HCT116 (cell line): ENCODE data around the gene MYLK.

Experiments
- EZH2phosphoT487 ChIP-seq: fragments of 200-600 bp; IDR thresholded peaks from 2 replicates; pipeline ENCODE4 v1.6.1; 2018; ENCODE audit warnings: antibody characterized with exemption, borderline replicate concordance
- JUND ChIP-seq: IDR thresholded peaks from 2 replicates; pipeline ENCODE4 v1.6.1; 2012
- POLR2AphosphoS5 ChIP-seq: IDR thresholded peaks from 2 replicates; pipeline ENCODE4 v1.6.1; 2011; ENCODE audit warnings: mild to moderate bottlenecking, low read depth, low read length, moderate library complexity
- ZFX ChIP-seq: fragments of 450-650 bp; IDR thresholded peaks from 2 replicates; pipeline ENCODE4 v1.6.1; 2017
- ZNF274 ChIP-seq: fragments of 200-500 bp; sonication (Bioruptor generic); IDR thresholded peaks from 2 replicates; pipeline ENCODE4 v1.6.1; 2014; ENCODE audit warnings: mild to moderate bottlenecking, low read depth, low read length, inconsistent platforms
- TF ChIP-seq, protein P1 (sequence below): IDR thresholded peaks from 2 replicates; pipeline ENCODE4 v1.6.1; 2012; ENCODE audit warnings: low read depth
- TF ChIP-seq, protein P2 (sequence below), 3 experiments: fragments of 200-600 bp in 1 of 3; sonication (generic) in 1 of 3; IDR thresholded peaks in 2 of 3; conservative IDR thresholded peaks in 1 of 3; 2 replicates each; pipeline ENCODE4 v1.5.1; 2012 to 2017; ENCODE audit warnings: low read depth in 2 of 3, low read length in 2 of 3, antibody characterized with exemption in 1 of 3, borderline replicate concordance in 1 of 3, control low read depth in 1 of 3, mild to moderate bottlenecking in 1 of 3, mixed read lengths in 1 of 3, mixed run types in 1 of 3, moderate library complexity in 1 of 3; ENCODE audit not compliant: insufficient read depth in 1 of 3
- TF ChIP-seq, protein P3 (sequence below): IDR thresholded peaks from 2 replicates; pipeline ENCODE4 v1.6.1; 2012

DNA sequence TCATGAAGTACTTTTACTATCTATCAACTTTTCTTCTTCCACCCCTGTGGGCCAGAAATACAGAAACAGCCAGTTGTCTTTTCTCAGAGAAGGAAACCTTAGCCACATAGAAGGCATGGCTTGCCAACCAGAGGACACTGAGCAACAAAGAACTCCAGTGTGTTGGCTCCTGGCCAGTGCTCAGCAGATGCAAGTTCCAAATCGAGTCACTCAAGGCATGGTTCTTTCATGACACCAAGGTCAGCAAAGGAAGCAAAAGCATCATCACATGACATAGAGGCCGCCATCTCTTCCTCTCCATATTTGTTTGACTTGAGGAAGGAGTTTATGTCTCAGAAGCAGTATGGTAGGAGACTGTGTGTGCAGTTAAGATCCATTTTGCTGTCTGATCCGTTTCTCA lies 92.2 kb downstream of the MYLK start:
- no peak for TF ChIP-seq ZNF274
- TF ChIP-seq ZFX = no peak
- TF ChIP-seq, protein P1, sequence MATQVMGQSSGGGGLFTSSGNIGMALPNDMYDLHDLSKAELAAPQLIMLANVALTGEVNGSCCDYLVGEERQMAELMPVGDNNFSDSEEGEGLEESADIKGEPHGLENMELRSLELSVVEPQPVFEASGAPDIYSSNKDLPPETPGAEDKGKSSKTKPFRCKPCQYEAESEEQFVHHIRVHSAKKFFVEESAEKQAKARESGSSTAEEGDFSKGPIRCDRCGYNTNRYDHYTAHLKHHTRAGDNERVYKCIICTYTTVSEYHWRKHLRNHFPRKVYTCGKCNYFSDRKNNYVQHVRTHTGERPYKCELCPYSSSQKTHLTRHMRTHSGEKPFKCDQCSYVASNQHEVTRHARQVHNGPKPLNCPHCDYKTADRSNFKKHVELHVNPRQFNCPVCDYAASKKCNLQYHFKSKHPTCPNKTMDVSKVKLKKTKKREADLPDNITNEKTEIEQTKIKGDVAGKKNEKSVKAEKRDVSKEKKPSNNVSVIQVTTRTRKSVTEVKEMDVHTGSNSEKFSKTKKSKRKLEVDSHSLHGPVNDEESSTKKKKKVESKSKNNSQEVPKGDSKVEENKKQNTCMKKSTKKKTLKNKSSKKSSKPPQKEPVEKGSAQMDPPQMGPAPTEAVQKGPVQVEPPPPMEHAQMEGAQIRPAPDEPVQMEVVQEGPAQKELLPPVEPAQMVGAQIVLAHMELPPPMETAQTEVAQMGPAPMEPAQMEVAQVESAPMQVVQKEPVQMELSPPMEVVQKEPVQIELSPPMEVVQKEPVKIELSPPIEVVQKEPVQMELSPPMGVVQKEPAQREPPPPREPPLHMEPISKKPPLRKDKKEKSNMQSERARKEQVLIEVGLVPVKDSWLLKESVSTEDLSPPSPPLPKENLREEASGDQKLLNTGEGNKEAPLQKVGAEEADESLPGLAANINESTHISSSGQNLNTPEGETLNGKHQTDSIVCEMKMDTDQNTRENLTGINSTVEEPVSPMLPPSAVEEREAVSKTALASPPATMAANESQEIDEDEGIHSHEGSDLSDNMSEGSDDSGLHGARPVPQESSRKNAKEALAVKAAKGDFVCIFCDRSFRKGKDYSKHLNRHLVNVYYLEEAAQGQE = no peak
- TF ChIP-seq, protein P2, sequence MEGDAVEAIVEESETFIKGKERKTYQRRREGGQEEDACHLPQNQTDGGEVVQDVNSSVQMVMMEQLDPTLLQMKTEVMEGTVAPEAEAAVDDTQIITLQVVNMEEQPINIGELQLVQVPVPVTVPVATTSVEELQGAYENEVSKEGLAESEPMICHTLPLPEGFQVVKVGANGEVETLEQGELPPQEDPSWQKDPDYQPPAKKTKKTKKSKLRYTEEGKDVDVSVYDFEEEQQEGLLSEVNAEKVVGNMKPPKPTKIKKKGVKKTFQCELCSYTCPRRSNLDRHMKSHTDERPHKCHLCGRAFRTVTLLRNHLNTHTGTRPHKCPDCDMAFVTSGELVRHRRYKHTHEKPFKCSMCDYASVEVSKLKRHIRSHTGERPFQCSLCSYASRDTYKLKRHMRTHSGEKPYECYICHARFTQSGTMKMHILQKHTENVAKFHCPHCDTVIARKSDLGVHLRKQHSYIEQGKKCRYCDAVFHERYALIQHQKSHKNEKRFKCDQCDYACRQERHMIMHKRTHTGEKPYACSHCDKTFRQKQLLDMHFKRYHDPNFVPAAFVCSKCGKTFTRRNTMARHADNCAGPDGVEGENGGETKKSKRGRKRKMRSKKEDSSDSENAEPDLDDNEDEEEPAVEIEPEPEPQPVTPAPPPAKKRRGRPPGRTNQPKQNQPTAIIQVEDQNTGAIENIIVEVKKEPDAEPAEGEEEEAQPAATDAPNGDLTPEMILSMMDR (IDR thresholded peaks at IDR 0.05 in 2 of 3, conservative IDR thresholded peaks at IDR 0.05 in 1 of 3; ENCODE audit: borderline replicate concordance in 1 of 3, insufficient read depth in 1 of 3, low read depth in 2 of 3, low read length in 2 of 3) = no peak
- no peak for TF ChIP-seq EZH2phosphoT487
- no peak for TF ChIP-seq POLR2AphosphoS5
- no peak for TF ChIP-seq JUND
- TF ChIP-seq, protein P3, sequence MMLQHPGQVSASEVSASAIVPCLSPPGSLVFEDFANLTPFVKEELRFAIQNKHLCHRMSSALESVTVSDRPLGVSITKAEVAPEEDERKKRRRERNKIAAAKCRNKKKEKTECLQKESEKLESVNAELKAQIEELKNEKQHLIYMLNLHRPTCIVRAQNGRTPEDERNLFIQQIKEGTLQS = no peak
